ENCODE data around the gene PLXNB1. TPM values are rescaled to one million over a fixed set of nuclear protein-coding genes. Genes with fewer than 3 reads are reported as not detected.

Gene PLXNB1
- total and polyA plus RNA-seq, 7 donors = 2.3 to 6.1 (median 2.5) TPM

- WGBS, 3 donors = 79 to 89% (median 86%) methylated on average over 7 of the region's 7 CpGs
- Histone ChIP-seq H3K36me3 (ENCODE audit: insufficient read depth in 1 of 2, low read depth in 1 of 2) (peaks cover 3 to 32% of the 10 kb centered on the region in 2 donors), H3K4me3 (no peak overlapping the region), H3K27me3 (ENCODE audit: insufficient read depth in 3 of 3, low read length in 2 of 3) (no peaks in the 10 kb centered on the region), H3K9me3 (no peaks in the 10 kb centered on the region), H3K27ac (no peak overlapping the region), H3K4me1 (peaks cover 19% of the 10 kb centered on the region)
- ATAC-seq (no peak), DNase-seq (no peak)
- no peak for TF ChIP-seq CTCF (IDR thresholded peaks at IDR 0.05)
- intact Hi-C loops (cut with DNase I) = loop anchor here (1.0 to 5.0 kb wide), 3 partner anchors 164 to 245 kb away; no protein-coding TSS in a partner anchor
Observed at GRCh38 chr3:48436855-48437254, 7.0 kb upstream of the PLXNB1 start.

GRCh38 chr3:48436477-48436787 lies 6.5 kb upstream of the PLXNB1 start:
- DNase-seq = no peak
- WGBS, 3 donors = 0 to 75% (median 70%) methylated on average over 1 of the region's 1 CpG
- no peak overlapping the region for H3K4me3 ChIP-seq
- intact Hi-C loops (cut with DNase I) = loop anchor here (1.0 to 5.0 kb wide), 3 partner anchors 163 to 244 kb away; no protein-coding TSS in a partner anchor
- peaks cover 3 to 30% of the 10 kb centered on the region in 2 donors for H3K36me3 ChIP-seq (ENCODE audit: insufficient read depth in 1 of 2, low read depth in 1 of 2)
- H3K27ac ChIP-seq = no peak overlapping the region
- ATAC-seq = no peak
- TF ChIP-seq CTCF (IDR thresholded peaks at IDR 0.05) = no peak
- no peaks in the 10 kb centered on the region for H3K9me3 ChIP-seq
- H3K27me3 ChIP-seq (ENCODE audit: insufficient read depth in 3 of 3, low read length in 2 of 3) = no peaks in the 10 kb centered on the region
- peaks cover 15% of the 10 kb centered on the region for H3K4me1 ChIP-seq

- peaks cover 3 to 27% of the 10 kb centered on the region in 2 donors for H3K36me3 ChIP-seq (ENCODE audit: insufficient read depth in 1 of 2, low read depth in 1 of 2)
- no peak overlapping the region for H3K4me3 ChIP-seq
- intact Hi-C loops (cut with DNase I) = loop anchor here (1.0 to 5.0 kb wide), 4 partner anchors 35 to 244 kb away; no protein-coding TSS in a partner anchor
- 48 to 51% (median 49%) methylated on average over 7 of the region's 7 CpGs for WGBS, 3 donors
- TF ChIP-seq CTCF (IDR thresholded peaks at IDR 0.05) = peak; percentile 99
- ATAC-seq (peak; percentile 64 to 67 (median 64)), DNase-seq (peak; percentile 83 to 89)
- H3K27ac ChIP-seq = no peak overlapping the region
- H3K27me3 ChIP-seq (ENCODE audit: insufficient read depth in 3 of 3, low read length in 2 of 3) = no peaks in the 10 kb centered on the region
- peaks cover 10% of the 10 kb centered on the region for H3K4me1 ChIP-seq
- H3K9me3 ChIP-seq = no peaks in the 10 kb centered on the region
Observed at GRCh38 chr3:48435774-48436476, 6.0 kb upstream of the PLXNB1 start.

GRCh38 chr3:48435223-48435595 lies 5.3 kb upstream of the PLXNB1 start:
- Histone ChIP-seq H3K4me3 (no peak overlapping the region), H3K36me3 (ENCODE audit: insufficient read depth in 1 of 2, low read depth in 1 of 2) (peaks cover 3 to 27% of the 10 kb centered on the region in 2 donors), H3K27me3 (ENCODE audit: insufficient read depth in 3 of 3, low read length in 2 of 3) (no peaks in the 10 kb centered on the region), H3K27ac (no peak overlapping the region), H3K4me1 (peaks cover 9% of the 10 kb centered on the region), H3K9me3 (no peaks in the 10 kb centered on the region)
- intact Hi-C loops (cut with DNase I) = loop anchor here in 1 of 2 donors (1.0 to 5.0 kb wide), 2 partner anchors 34 to 243 kb away; no protein-coding TSS in a partner anchor
- no peak for DNase-seq
- no peak for ATAC-seq
- no peak for TF ChIP-seq CTCF (IDR thresholded peaks at IDR 0.05)
- WGBS, 3 donors = 89 to 91% (median 90%) methylated on average over 4 of the region's 4 CpGs

Data from psoas muscle (tissue), 8 donors.